Medulla oblongata (tissue), 1 donor: ENCODE data around the gene CD38.
"Not testable (repeated sequence)": the region's sequence is repeated elsewhere in the genome, so short reads cannot be mapped to it uniquely, and the experiment has no call there.

ENCODE experiments used
- DNase-seq: peaks from one replicate; pipeline ENCODE4 v3.0.0-alpha.2; 2015; ENCODE audit errors: extremely low spot score

CD38 gene

GRCh38 chr4:15778289-15779241, at the start of gene CD38:
TSS of gene CD38 (plus strand) at chr4:15778328. CDS start at chr4:15778415, 87 bp downstream.
- peak; percentile 51 for DNase-seq

GRCh38 chr4:15729910-15730533, 48.1 kb upstream of the CD38 start:
- peak; percentile 83 for DNase-seq

- not testable (repeated sequence) for DNase-seq
Observed at GRCh38 chr4:15733061-15733460, 45.1 kb upstream of the CD38 start.

GRCh38 chr4:15735536-15735935, 42.6 kb upstream of the CD38 start:
- no peak for DNase-seq

- DNase-seq, result no peak
Observed at GRCh38 chr4:15736514-15737050, 41.5 kb upstream of the CD38 start.

GRCh38 chr4:15737255-15737654, 40.9 kb upstream of the CD38 start:
- DNase-seq, result no peak

GRCh38 chr4:15738877-15739276, 39.3 kb upstream of the CD38 start:
- peak; percentile 63 for DNase-seq

GRCh38 chr4:15740764-15741404, 37.2 kb upstream of the CD38 start:
- DNase-seq, result no peak

- DNase-seq, result no peak
Observed at GRCh38 chr4:15742083-15742582, 36.0 kb upstream of the CD38 start.

GRCh38 chr4:15742637-15743036, 35.5 kb upstream of the CD38 start:
- no peak for DNase-seq

GRCh38 chr4:15744016-15744545, 34.0 kb upstream of the CD38 start:
- no peak for DNase-seq

- no peak for DNase-seq
Observed at GRCh38 chr4:15746110-15746509, 32.0 kb upstream of the CD38 start.

GRCh38 chr4:15749001-15749400, 29.1 kb upstream of the CD38 start:
- DNase-seq, result no peak

- DNase-seq, result no peak
Observed at GRCh38 chr4:15751153-15751552, 27.0 kb upstream of the CD38 start.

- DNase-seq, result no peak
Observed at GRCh38 chr4:15753081-15753480, 25.0 kb upstream of the CD38 start.

GRCh38 chr4:15753786-15754185, 24.3 kb upstream of the CD38 start:
- no peak for DNase-seq

GRCh38 chr4:15754323-15754722, 23.8 kb upstream of the CD38 start:
- no peak for DNase-seq

- no peak for DNase-seq
Observed at GRCh38 chr4:15755321-15756155, 22.6 kb upstream of the CD38 start.

GRCh38 chr4:15756361-15756861, 21.7 kb upstream of the CD38 start:
- DNase-seq, result no peak

- DNase-seq, result no peak
Observed at GRCh38 chr4:15757054-15757453, 21.1 kb upstream of the CD38 start.

- DNase-seq, result no peak
Observed at GRCh38 chr4:15758294-15758693, 19.8 kb upstream of the CD38 start.
